ENCODE measurements around the gene COBLL1.

The COBLL1 gene

DNA sequence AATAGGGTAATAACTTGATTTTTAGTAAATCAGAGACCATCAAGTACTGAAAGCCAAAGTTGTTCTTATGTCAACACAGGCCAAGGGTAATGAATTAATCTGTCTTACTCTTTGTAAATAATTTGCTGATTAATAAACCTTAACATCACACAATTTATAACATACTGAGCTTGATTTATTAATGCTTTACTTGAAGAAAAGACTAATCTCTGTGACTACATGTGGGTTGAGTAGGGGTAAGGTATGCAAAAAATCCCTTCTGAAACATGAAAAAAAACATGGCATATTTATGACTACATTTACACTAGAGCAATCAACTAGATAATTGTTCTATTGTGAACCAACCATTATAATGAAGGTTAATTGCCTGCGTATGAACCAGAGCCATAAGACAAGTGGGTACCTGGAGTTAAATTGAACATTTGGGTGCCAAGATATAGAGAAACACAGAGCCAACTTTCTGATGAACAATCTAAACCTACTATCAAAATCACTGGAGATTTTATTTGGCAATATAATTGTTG, 152.7 kb downstream of the COBLL1 start:
- no peak overlapping the region for H3K4me3 ChIP-seq (ENCODE audit: control insufficient read depth, low read depth, low read length)
- TF ChIP-seq, protein P1, sequence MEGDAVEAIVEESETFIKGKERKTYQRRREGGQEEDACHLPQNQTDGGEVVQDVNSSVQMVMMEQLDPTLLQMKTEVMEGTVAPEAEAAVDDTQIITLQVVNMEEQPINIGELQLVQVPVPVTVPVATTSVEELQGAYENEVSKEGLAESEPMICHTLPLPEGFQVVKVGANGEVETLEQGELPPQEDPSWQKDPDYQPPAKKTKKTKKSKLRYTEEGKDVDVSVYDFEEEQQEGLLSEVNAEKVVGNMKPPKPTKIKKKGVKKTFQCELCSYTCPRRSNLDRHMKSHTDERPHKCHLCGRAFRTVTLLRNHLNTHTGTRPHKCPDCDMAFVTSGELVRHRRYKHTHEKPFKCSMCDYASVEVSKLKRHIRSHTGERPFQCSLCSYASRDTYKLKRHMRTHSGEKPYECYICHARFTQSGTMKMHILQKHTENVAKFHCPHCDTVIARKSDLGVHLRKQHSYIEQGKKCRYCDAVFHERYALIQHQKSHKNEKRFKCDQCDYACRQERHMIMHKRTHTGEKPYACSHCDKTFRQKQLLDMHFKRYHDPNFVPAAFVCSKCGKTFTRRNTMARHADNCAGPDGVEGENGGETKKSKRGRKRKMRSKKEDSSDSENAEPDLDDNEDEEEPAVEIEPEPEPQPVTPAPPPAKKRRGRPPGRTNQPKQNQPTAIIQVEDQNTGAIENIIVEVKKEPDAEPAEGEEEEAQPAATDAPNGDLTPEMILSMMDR (IDR thresholded peaks at IDR 0.05; ENCODE audit: control insufficient read depth, insufficient read depth, low read depth, low read length, missing control alignments): no peak
- DNase-seq (ENCODE audit: low read depth): no peak

DNA sequence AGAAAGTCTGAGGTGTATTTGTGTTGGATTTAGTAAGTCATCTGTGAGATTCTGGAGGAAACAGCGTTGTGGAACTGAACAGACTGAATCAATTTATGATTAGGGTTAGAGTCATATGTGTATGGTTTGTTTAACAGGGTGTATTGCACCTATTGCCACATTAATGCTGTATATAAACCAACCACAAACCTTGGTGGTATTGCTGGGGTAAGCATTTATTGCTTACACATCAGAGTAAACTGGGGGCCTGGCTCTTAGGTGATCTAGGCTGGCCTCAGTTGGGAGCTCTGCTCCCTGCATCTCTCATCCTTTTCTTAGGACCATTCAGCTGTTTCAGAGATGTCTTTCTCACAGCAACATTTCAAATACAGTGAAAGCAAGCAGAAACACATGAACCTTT, 160.6 kb downstream of the COBLL1 start:
- no peak overlapping the region for H3K4me3 ChIP-seq (ENCODE audit: control insufficient read depth, low read depth, low read length)
- TF ChIP-seq, protein P1 (IDR thresholded peaks at IDR 0.05; ENCODE audit: control insufficient read depth, insufficient read depth, low read depth, low read length, missing control alignments): no peak
- peak; percentile 1 for DNase-seq (ENCODE audit: low read depth)

DNA sequence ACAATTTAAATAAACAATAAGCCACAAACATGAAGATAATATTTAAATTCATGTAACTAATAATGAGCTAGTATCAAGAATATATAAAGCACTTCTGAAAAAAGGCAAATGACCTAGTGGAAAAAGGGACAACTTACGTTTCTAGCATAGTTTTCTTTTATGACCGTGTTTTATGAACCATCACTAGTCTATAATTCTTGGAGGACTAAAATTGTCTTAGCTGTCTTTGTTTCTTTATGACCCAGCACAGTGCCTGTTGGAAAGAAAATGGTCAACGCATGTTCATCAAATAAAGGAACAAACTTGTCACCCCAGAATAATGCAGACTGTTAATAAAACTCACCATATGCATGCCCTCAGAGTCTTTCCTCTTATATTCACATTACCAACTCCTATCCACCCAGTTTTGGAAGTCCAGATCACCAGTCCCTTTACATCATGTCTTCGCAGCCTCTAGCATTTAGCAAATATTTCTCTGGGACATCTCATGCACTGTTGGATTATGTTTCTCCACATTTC, 162.9 kb downstream of the COBLL1 start:
- TF ChIP-seq, protein P1 (IDR thresholded peaks at IDR 0.05; ENCODE audit: control insufficient read depth, insufficient read depth, low read depth, low read length, missing control alignments): no peak
- no peak overlapping the region for H3K4me3 ChIP-seq (ENCODE audit: control insufficient read depth, low read depth, low read length)
- no peak for DNase-seq (ENCODE audit: low read depth)

DNA sequence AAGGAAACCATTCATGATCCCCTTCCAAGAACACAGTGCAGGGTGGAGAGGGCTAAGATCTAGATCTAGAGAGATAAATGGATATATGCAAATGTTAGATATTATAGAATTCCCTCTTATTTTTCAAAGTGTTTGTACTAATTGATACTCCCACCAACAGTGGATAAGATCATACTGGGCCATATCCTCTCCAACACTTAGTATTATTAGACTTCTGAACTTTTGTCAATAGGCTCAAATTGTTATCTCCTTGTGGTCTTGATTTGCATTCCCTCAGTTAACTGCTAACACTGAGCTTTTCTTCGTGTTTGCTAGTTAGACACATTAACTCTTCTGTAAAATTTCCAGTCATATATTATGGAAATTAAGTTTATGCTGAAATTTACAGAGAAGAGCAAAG, 163.9 kb downstream of the COBLL1 start:
- no peak for DNase-seq (ENCODE audit: low read depth)
- TF ChIP-seq, protein P1 (IDR thresholded peaks at IDR 0.05; ENCODE audit: control insufficient read depth, insufficient read depth, low read depth, low read length, missing control alignments): no peak
- H3K4me3 ChIP-seq (ENCODE audit: control insufficient read depth, low read depth, low read length): no peak overlapping the region

DNA sequence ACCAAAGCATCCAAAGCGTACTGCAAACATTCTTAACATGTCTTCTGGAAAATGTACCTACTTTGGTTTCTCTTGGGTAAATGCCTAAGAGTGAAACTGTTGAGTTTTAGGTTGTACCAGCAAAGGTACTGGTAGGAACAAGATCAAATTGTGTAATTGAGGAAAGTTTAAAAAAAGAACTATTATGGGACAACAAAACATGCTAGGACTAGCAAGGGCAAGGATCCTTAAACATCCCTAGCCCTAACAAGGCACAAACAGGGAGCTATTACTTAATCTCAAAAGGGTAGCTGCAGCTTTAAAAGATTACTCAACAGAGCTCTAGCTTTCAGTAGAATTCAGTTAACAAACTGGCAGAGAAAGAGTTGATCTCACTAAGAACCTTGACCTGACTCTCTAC, 164.4 kb downstream of the COBLL1 start:
- TF ChIP-seq, protein P1 (IDR thresholded peaks at IDR 0.05; ENCODE audit: control insufficient read depth, insufficient read depth, low read depth, low read length, missing control alignments): no peak
- no peak for DNase-seq (ENCODE audit: low read depth)
- H3K4me3 ChIP-seq (ENCODE audit: control insufficient read depth, low read depth, low read length): no peak overlapping the region

DNA sequence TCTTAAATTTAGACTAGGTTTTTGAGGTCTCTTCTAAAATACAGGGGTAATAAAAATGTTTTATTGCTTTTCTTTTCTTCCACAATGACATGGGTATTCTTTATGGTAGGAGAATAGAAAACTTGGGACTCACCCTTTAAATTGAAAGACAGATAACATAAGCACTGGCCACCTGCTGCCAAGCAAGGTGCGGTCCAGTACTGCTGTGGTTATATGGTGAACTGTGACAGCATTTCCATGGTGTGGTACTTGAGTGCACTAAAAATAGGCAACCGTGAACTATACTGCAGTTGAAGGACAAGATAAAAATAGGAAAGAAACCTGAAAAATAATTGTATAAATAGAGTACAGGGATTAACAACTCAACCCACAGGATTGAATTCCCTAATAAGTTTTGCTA, 165.9 kb downstream of the COBLL1 start:
- DNase-seq (ENCODE audit: low read depth): no peak
- H3K4me3 ChIP-seq (ENCODE audit: control insufficient read depth, low read depth, low read length): no peak overlapping the region
- TF ChIP-seq, protein P1 (IDR thresholded peaks at IDR 0.05; ENCODE audit: control insufficient read depth, insufficient read depth, low read depth, low read length, missing control alignments): no peak

All from AG09309 (cell line).